Loucy (cell line): ENCODE results near the gene MBTD1.
A peak's percentile ranks its signal among the peaks of the same experiment; 100 is the strongest.

Experiments
- H2AFZ ChIP-seq: fragments of 200-600 bp; sonication (generic); 2 replicates; pipeline ENCODE4 v1.6.0; 2016; ENCODE audit warnings: antibody characterized with exemption, mild to moderate bottlenecking, low read length, moderate library complexity
- H3F3A ChIP-seq: fragments of 200-600 bp; 2 replicates; pipeline ENCODE4 v1.6.0; 2016; ENCODE audit warnings: antibody characterized with exemption, low read depth, mild to moderate bottlenecking
- H3K27me3 ChIP-seq: fragments of 200-600 bp; sonication (generic); 2 replicates; pipeline ENCODE4 v1.6.1; 2014; ENCODE audit warnings: low read length, mild to moderate bottlenecking; ENCODE audit not compliant: insufficient read depth, poor library complexity, severe bottlenecking
- H3K36me3 ChIP-seq: fragments of 200-600 bp; sonication (generic); 2 replicates; pipeline ENCODE4 v1.6.1; 2016; ENCODE audit warnings: low read length; ENCODE audit not compliant: insufficient read depth
- H3K4me1 ChIP-seq: fragments of 200-600 bp; sonication (generic); 2 replicates; pipeline ENCODE4 v1.5.1; 2014; ENCODE audit warnings: low read length, mild to moderate bottlenecking; ENCODE audit not compliant: insufficient read depth, poor library complexity, severe bottlenecking
- H3K4me2 ChIP-seq: fragments of 200-600 bp; sonication (generic); 2 replicates; pipeline ENCODE4 v1.6.0; 2014; ENCODE audit warnings: antibody characterized with exemption, low read length, low read depth, mild to moderate bottlenecking; ENCODE audit not compliant: poor library complexity, severe bottlenecking
- H3K4me3 ChIP-seq: fragments of 200-600 bp; sonication (generic); 2 replicates; pipeline ENCODE4 v1.5.1; 2014; ENCODE audit warnings: low read length, mild to moderate bottlenecking, mixed read lengths; ENCODE audit not compliant: poor library complexity, severe bottlenecking
- H3K79me2 ChIP-seq: fragments of 200-600 bp; sonication (generic); 2 replicates; pipeline ENCODE4 v1.6.1; 2014; ENCODE audit warnings: low read length; ENCODE audit not compliant: insufficient read depth
- H3K9ac ChIP-seq: fragments of 200-600 bp; sonication (generic); 2 replicates; pipeline ENCODE4 v1.6.0; 2014; ENCODE audit warnings: mild to moderate bottlenecking, low read depth, low read length, moderate library complexity; ENCODE audit not compliant: poor library complexity, severe bottlenecking
- H3K9me2 ChIP-seq: fragments of 200-600 bp; sonication (generic); replicated peaks from 2 replicates; pipeline ENCODE4 v1.6.1; 2016; ENCODE audit warnings: low read depth, low read length, mixed read lengths
- H3K9me3 ChIP-seq: fragments of 200-600 bp; sonication (generic); 2 replicates; pipeline ENCODE4 v1.6.1; 2014; ENCODE audit warnings: mild to moderate bottlenecking, antibody characterized with exemption, low read length, low read depth; ENCODE audit not compliant: insufficient read depth
- H4K20me1 ChIP-seq: fragments of 200-600 bp; sonication (generic); 2 replicates; pipeline ENCODE4 v1.6.0; 2014; ENCODE audit warnings: antibody characterized with exemption, low read length, mild to moderate bottlenecking; ENCODE audit not compliant: insufficient read depth, poor library complexity, severe bottlenecking
- EZH2phosphoT487 ChIP-seq: fragments of 200-600 bp; IDR thresholded peaks from 2 replicates; pipeline ENCODE4 v1.6.1; 2018; ENCODE audit warnings: antibody characterized with exemption, mild to moderate bottlenecking, moderate library complexity, borderline replicate concordance
- TF ChIP-seq, protein P1 (sequence below): fragments of 200-600 bp; sonication (generic); conservative IDR thresholded peaks from 2 replicates; pipeline ENCODE4 v1.5.1; 2014; ENCODE audit warnings: mild to moderate bottlenecking, antibody characterized with exemption, low read length

MBTD1 gene

DNA sequence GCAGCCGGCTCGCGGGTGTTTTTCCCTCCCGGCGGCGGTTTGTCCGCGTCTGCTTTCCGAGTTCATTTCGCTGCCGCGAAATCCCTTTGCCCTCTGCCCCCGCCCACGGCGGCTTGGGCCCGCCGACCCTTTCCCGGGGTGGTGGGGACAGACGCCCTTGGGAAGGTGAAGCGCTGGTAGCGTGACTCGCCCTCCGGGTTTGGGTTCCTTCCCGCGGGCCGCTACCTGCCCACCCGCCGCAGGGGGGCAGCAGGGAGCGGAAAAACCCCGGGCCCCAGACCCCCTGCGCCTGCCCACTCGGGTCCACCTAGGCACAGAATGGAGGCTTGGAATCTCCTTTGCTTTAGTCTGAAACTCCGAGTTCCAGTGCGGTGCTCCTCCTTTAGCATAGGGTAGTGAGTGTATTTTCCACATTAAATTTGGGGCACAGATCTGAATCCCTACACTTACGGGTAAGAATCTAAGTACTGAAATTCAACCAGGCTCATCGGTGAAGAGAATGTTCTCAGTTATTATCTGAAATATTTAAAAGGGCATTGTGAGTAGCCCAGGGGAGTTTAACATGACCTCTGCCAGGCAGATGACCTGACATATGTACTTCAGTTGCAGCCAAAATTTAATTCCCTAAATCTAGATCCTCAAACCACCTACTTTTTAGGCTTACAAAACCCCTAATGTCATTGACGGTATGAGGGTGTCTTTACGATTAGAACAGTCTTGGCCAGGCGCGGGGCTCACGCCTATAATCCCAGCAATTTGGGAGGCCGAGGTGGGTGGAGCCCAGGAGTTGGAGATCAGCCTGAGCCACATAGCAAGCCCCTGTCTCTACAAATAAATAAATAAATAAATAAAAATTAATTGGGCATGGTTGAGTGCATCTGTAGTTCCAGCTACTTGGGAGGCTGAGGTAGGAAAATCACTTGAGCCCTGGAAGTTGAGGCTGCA is 92.6 kb downstream of the MBTD1 start:
- peak overlapping the region; percentile 89 for H3K4me2 ChIP-seq
- peaks cover 36% of the 10 kb centered on the region for H3K79me2 ChIP-seq
- TF ChIP-seq, protein P1, sequence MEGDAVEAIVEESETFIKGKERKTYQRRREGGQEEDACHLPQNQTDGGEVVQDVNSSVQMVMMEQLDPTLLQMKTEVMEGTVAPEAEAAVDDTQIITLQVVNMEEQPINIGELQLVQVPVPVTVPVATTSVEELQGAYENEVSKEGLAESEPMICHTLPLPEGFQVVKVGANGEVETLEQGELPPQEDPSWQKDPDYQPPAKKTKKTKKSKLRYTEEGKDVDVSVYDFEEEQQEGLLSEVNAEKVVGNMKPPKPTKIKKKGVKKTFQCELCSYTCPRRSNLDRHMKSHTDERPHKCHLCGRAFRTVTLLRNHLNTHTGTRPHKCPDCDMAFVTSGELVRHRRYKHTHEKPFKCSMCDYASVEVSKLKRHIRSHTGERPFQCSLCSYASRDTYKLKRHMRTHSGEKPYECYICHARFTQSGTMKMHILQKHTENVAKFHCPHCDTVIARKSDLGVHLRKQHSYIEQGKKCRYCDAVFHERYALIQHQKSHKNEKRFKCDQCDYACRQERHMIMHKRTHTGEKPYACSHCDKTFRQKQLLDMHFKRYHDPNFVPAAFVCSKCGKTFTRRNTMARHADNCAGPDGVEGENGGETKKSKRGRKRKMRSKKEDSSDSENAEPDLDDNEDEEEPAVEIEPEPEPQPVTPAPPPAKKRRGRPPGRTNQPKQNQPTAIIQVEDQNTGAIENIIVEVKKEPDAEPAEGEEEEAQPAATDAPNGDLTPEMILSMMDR: peak; percentile 73
- no peak for TF ChIP-seq EZH2phosphoT487
- H3F3A ChIP-seq: peaks cover 3% of the 10 kb centered on the region; the same call in 1 of the 2 replicates
- H2AFZ ChIP-seq: peak overlapping the region; percentile 85
- H3K9me2 ChIP-seq: no peaks in the 10 kb centered on the region
- peak overlapping the region; percentile 78 for H3K4me3 ChIP-seq
- peaks cover 31% of the 10 kb centered on the region; the same call in 1 of the 2 replicates for H3K36me3 ChIP-seq
- H3K9ac ChIP-seq: peak overlapping the region; percentile 87
- H4K20me1 ChIP-seq: peaks cover 13% of the 10 kb centered on the region
- H3K4me1 ChIP-seq: peaks cover 25% of the 10 kb centered on the region
- H3K9me3 ChIP-seq: no peaks in the 10 kb centered on the region
- no peaks in the 10 kb centered on the region for H3K27me3 ChIP-seq

GRCh38 chr17:51166198-51166986 is 93.5 kb downstream of the MBTD1 start, which contains the start of gene NME2:
NME2 (plus strand) TSS chr17:51166411; CDS start chr17:51166831, 420 bp downstream.
- Histone ChIP-seq H3K4me2 (peak within 1 kb of the TSS; percentile 89), H3K4me3 (peak within 1 kb of the TSS; percentile 78), H3K79me2 (peaks cover 36% of the 10 kb centered on the region), H3K4me1 (peaks cover 23% of the 10 kb centered on the region), H3K9me2 (no peaks in the 10 kb centered on the region), H3K9me3 (no peaks in the 10 kb centered on the region), H3K9ac (peak within 1 kb of the TSS; percentile 87), H4K20me1 (peaks cover 13% of the 10 kb centered on the region), H3F3A (0 out of 2 replicates have a peak, but pooled peaks cover 3% of the 10 kb centered on the region), H3K36me3 (peaks cover 37% of the 10 kb centered on the region; the same call in 1 of the 2 replicates), H2AFZ (peak within 1 kb of the TSS; percentile 85), H3K27me3 (no peaks in the 10 kb centered on the region)
- TF ChIP-seq, protein P1: peak; percentile 5; the same call in 1 of the 2 replicates
- TF ChIP-seq EZH2phosphoT487: no peak

- Histone ChIP-seq H3K27me3 (no peaks in the 10 kb centered on the region), H3K9ac (peak overlapping the region; percentile 87), H4K20me1 (peaks cover 13% of the 10 kb centered on the region), H3K9me3 (no peaks in the 10 kb centered on the region), H3K36me3 (peaks cover 37% of the 10 kb centered on the region; the same call in 1 of the 2 replicates), H3K4me3 (peak overlapping the region; percentile 78), H3K4me1 (peaks cover 23% of the 10 kb centered on the region), H2AFZ (peak overlapping the region; percentile 85), H3K79me2 (peaks cover 34% of the 10 kb centered on the region), H3K9me2 (no peaks in the 10 kb centered on the region), H3F3A (no peaks in the 10 kb centered on the region), H3K4me2 (peak overlapping the region; percentile 89)
- TF ChIP-seq EZH2phosphoT487: no peak
- TF ChIP-seq, protein P1: no peak
Observed at GRCh38 chr17:51165680-51166197, 94.1 kb downstream of the MBTD1 start.
